GM19455 (cell line): ENCODE data around the gene RBM19.

Source experiments
- ATAC-seq: cut with Tn5 transposase; IDR thresholded peaks from one replicate; pipeline ENCODE4 v1.9.1; 2021; ENCODE audit not compliant: unreplicated experiment

RBM19 gene

DNA sequence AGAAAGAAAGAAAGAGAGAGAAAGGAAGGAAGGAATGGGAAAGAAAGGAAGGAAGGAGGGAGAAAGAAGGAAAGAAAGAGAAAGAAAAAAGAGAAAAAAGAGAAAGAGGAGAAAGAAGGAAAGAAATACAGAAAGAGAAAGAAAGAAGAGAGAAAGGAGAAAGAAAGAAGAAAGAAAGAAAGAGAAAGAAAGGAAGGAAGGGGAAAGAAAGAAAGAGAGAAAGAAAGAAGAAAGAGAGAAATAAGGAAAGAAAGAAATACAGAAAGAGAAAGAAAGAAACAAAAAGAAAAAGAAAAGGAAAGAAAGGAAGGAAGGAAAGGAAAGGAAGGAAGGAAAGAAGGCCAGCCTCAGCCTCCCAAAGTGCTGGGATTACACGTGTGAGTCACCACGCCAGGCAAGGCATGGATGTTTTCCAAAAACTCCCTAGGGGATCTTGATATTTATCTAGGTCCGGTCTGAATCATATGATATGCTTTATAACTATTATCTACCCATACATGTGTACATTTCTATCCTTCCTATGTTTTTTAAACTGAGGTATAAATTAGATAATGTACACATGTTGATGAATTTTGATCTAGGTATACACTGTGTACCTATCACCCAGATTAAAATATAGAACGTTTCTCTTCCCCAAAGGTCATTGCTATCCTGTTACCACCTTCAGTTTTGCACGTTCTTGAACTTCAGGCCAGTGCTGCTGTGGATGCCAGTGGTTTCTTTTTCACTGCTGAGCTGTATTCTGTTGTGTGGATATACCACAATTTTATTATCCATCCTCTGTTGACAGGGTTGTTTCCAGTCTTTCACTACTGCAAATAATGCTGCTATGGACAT, 177.9 kb downstream of the RBM19 start:
- no peak for ATAC-seq

DNA sequence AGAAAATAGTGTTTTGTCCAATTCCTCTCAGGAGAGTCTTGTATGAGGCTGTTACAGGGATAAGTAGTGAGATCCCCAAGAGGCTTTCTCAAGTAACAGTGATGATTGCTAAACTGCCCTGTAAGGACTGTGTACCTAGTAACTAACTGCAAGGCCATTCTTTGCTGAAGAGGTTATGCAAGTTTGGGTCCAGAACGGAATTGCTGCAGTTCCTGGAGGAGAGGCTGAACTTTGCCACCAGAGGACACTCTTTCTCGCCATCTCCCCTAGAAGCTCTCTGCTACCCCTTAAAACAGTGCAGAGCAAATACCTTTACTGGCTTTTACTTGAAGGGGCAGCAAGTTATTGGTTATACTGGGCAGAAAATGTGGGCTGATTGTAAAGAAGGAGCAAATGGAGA, 180.0 kb downstream of the RBM19 start:
- ATAC-seq, result no peak

DNA sequence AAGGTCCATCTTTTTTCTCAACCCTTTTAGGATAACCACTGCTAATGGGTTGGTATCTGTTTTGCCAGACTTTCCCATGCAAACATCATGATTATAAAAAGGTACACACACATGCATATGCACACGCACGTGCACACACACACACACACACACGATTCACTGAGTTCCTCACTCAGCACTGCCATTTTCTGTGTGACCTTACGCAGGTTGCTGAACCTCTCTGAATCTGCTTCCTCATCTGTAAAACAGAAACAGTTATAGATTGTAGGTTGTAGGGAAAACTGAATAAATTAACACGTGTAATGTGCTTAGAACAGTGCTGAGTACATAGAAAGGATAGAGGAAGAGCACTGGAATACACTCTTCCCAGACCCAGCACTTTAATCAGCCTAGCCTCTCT, 182.3 kb downstream of the RBM19 start:
- ATAC-seq, result no peak

GRCh38 chr12:113782873-113783272, 183.3 kb downstream of the RBM19 start:
- no peak for ATAC-seq

DNA sequence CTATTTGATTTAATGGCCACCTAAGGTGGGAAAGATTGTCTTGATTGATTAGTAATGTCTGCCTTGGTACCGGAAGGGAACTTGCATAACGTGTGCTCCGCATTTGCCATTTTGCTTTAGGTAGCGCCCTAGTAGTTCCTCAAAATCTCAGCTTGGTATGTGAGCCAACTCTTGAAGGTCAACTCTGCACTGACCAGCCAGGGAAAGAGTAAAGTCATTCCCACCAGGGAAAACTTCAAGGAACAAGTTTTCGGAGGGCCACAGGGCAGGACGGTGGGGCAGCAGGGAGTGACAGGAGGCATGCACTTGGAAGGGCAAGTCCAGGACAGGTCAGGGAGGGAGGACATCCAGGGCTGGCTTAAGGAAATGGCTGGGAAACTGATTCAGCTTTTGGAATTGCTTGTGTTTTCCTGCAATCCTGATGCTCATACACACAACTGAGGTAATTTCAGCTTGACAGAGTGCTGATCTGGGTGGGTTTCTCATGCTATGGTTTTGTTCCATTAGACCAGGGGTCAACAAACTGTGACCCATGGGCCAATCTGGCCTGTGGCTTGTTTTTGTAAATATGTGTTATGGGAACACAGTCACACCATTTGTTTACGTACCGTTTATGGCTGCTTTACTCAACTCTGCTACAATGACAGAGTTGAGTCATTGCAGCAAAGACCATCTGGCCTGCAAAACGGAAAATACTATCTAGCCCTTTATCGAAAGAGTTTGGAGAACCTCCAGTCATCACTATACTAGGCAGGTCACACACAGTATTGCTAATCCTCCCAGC, 184.5 kb downstream of the RBM19 start:
- no peak for ATAC-seq

- ATAC-seq, result no peak
Observed at GRCh38 chr12:113779774-113780173, 186.4 kb downstream of the RBM19 start.

GRCh38 chr12:113778432-113779132, 187.5 kb downstream of the RBM19 start:
- ATAC-seq, result no peak

DNA sequence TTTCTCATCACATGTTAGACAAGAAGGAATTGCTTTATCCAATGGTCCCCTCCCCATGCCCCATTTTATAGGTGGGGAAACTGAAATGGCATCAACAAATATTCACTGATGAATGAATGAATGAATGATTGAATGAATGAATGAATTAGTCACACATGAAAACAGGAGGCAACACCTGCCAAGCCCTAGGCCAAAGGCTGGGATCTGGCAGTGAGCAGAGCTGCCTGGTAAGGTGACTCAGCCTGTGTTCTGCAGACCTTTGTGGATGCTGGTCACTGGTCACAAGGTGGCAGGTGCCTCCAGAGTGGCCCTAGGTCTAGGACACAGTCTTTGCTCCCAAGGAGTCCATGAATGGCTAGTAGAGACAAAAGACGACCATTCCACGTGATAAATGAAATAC, 188.4 kb downstream of the RBM19 start:
- no peak for ATAC-seq

DNA sequence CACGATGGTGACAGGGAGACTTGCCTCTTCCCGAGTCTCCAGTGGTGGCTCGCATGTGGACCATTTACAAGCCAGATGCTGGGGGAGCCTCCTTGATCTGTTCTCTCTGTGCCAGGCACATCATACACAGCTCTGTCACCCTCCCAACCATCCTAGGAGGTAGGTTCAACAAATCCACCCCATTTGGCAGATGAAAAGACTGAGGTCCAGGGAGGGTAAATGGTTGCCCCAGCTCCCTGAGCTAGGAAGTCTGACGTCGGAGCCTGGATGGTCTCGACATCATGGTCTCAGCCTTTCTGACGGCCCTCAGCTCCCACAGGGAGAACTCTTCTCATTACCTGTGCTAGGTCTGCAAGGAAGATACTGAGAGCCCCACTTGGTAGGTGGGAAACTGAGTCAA, 189.6 kb downstream of the RBM19 start:
- ATAC-seq, result no peak

GRCh38 chr12:113774526-113774925, 191.6 kb downstream of the RBM19 start:
- ATAC-seq, result no peak

GRCh38 chr12:113772505-113773030, 193.6 kb downstream of the RBM19 start:
- ATAC-seq, result no peak

DNA sequence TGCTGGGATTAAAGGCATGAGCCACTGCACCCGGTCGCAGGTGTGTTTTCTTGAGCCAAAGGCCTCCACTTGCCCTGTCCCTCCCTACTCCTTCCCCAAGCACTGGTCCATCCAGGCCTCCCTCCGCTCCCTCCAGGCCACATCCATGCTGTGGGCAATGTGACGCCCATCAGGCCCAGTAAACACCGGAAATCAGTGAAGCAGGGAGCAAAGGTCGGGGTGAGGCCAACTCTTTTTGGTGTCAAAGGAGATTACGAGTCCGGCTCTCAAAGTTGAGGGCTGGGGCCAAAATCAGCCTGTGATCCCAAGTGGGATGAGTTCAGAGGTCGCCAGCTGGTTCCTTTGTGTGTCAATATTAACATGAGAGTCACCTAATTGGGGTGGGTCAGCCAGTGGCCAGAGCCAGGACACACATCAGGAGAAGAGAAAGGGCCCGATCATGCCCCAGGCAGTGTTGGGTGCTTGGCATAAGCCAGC, 195.7 kb downstream of the RBM19 start:
- ATAC-seq, result no peak

DNA sequence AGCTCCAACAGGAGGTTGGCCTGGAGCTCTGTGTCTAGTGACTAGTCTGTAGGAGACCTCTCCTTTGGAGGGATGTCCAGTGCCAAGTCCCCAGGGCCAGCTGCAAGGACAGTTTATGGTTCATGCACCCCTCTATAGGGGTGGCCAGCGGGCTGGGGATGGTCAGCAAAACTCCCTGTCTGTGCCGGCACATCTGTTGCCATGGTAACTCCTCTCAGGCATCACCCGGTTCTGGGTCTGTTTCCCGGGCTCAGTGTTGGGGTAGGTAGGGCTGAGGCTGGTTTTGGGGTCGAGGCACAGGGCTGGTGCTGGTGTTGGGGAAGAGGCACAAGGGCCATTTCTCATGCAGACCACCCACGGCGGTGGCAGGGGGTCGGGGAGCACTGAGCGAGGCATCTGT, 196.8 kb downstream of the RBM19 start:
- no peak for ATAC-seq

GRCh38 chr12:113768850-113769249, 197.3 kb downstream of the RBM19 start:
- ATAC-seq, result no peak

GRCh38 chr12:113766879-113767878, 198.9 kb downstream of the RBM19 start:
- no peak for ATAC-seq
